NCI-H774 (cell line): ENCODE data around the gene ANKHD1.
"Not testable (repeated sequence)": the region's sequence is repeated elsewhere in the genome, so short reads cannot be mapped to it uniquely, and the experiment has no call there.

Source experiments
- DNase-seq: peaks from one replicate; lab custom pipeline; 2025; lab: John Stamatoyannopoulos, UW

Gene ANKHD1

GRCh38 chr5:140427726-140428125 lies 26.1 kb downstream of the ANKHD1 start:
- DNase-seq, result not testable (repeated sequence)

DNA sequence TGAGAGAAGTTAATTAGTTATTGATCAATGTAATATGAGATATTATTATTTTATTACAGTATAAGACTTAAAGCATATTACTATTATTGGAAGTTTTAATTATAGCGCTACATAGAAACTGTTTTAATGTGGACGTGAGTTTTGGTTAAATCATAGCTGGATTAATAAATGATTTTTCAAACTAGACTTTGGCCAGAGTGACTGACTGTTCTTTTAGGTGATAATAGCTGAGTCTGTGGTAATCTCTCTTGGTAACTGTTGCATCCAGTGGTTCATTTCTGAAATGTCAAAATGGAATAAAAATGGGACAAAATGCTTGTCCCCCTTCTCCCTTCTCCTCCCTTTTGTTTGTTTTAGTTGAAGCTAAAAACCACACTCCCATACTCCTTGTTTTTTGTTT lies 28.1 kb downstream of the ANKHD1 start:
- no peak for DNase-seq

DNA sequence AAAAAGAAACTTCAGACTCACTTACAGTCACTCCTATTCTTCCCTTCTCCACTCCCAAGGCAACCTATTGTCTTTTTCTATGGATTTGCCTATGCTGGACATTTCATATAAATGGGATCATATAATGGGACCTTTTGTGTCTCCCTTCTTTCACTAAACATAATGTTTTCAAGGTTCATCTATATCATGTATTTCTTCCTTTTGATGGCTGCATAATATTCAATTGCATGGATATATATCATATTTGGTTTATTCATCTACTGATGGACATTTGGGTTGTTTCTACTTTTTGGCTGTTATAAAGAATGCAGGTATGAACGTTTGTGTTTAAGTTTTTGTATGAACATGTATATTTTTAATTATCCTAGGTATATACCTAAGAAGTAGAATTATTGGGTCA lies 30.6 kb downstream of the ANKHD1 start:
- no peak for DNase-seq

GRCh38 chr5:140432916-140433315 lies 31.3 kb downstream of the ANKHD1 start:
- no peak for DNase-seq

DNA sequence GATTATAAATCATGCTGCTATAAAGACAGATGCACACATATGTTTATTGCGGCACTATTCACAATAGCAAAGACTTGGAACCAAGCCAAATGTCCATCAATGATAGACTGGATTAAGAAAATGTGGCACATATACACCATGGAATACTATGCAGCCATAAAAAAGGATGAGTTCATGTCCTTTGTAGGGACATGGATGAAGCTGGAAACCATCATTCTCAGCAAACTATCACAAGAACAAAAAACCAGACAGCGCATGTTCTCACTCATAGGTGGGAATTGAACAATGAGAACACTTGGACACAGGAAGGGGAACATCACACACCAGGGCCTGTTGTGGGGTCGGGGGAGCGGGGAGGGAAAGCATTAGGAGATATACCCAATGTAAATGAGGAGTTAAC lies 55.7 kb downstream of the ANKHD1 start:
- not testable (repeated sequence) for DNase-seq

- DNase-seq, result no peak
Measured at GRCh38 chr5:140466981-140467742, 65.5 kb downstream of the ANKHD1 start.

- DNase-seq, result no peak
Measured at GRCh38 chr5:140468188-140468587, 66.6 kb downstream of the ANKHD1 start.

DNA sequence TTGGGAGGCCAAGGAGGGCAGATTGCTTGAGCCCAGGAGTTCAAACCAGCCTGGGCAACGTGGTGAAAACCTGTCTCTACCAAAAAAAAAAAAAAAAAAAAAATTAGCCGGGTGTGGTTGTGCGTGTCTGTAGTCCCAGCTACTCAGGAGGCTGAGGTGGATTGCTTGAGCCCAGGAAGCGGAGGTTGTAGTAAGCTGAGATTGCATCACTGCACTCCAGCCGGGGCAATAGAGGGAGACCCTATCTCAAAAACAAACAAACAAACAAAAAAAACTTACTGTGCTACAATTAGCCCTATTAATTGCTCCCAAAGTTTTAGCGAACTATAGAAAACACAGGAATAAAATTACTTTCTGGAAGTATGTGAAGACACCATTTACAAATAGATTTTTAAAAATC lies 67.6 kb downstream of the ANKHD1 start:
- DNase-seq, result no peak

DNA sequence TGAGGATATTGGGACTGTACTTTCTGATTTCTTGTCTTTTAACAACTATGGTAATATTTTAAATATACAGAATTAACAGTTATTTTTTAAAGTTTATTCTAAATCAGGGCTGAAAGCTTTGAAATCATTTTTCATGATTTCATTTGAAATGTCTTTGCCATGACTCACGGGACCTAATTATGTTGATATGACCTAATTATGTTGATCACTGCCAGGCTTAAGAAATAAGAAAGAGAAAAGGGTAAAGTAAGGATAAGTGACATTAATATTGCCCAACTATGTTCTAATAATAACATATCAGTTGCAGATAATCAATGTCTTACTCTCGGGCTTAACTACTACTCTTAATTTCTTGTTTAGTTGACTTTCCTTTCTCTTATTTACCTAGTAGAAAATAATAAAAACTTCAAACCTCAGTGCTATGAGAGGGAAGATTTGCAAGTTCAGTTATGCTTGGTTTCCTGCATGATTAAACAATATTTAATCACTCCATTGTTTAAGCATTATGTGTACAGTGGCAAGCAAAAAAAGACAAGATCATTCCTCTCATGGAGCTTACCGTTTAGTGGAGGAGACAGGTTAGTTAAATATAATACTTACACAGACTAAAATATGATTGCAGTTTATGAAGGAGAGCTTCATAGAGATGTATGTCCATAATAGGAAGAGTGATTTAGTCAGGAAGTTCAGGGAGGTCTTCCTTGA lies 78.8 kb downstream of the ANKHD1 start:
- DNase-seq, result no peak

- no peak for DNase-seq
Measured at GRCh38 chr5:140481758-140482157, 80.1 kb downstream of the ANKHD1 start.

GRCh38 chr5:140483055-140483454 lies 81.4 kb downstream of the ANKHD1 start:
- no peak for DNase-seq

- not testable (repeated sequence) for DNase-seq
Measured at GRCh38 chr5:140488141-140488540, 86.5 kb downstream of the ANKHD1 start.

DNA sequence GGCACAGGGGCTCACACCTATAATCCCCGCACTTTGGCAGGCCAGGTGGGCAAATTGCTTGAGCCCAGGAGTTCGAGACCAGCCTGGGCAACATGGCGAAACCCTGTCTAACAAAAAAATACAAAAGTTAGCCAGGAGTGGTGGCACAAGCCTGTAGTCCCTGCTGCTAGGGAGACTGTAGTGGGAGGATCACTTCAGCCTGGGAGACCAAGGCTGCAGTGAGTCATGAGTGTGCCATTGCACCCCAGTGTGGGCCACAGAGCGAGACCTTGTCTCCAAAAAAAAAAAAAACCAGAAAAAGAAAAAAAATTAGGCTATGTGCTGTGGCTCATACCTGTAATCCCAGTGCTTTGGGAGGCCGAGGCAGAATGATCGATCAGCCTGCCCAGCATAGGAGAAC lies 87.3 kb downstream of the ANKHD1 start:
- no peak for DNase-seq

DNA sequence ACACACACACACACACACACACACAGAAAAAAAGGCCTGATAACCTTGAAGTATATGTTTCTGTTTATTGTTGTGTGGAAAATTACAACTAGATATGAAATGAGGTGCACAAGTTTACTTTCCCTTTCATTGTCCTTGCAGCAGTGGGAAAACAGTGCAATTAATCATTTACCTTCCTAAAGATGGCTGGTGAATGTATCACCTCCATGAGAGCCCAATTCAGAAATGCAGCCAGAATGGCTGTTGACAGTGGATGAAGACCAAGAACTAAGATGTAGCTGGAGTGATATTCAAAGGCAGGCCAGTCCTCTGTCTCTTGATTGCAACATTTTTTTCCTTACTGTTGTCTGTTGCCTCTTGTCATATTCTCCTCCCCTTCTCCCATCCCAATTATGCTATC lies 96.3 kb downstream of the ANKHD1 start:
- no peak for DNase-seq

DNA sequence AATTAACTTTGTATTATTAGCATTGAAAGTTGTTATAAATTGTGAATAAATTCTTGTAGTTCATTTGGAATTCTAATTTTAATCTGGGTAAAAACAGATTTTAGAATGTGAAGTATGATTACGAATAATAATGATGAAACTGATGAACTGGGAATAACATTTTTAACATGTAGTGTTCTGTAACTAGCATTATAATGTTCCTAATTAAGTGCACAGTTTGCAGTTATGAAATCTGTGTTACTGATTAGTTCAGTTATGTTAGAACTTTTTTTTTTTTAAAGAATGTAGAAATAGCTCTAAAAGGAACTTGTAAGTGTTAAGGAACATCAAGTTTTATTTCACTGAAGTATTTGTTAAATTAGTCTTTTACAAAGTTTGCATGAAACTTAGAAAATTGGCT lies 97.0 kb downstream of the ANKHD1 start:
- DNase-seq, result no peak

DNA sequence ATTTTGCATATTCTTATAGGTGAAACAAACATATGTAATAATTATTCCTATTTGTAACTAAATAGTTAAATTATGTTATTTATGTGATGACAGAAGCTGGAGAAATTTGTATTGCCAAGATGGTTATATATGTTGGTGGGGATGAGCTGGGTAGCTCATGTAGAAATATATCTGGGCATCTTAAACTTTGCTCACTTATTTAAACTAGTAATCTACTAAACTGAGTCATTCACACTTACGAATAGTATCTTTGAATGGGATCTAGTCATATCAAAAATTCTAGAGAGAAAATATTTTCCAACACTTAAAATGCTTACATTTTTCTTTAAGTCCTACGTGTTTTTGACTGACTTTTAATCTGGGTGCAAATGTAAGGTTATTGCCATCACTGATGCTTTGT lies 101.2 kb downstream of the ANKHD1 start:
- no peak for DNase-seq

DNA sequence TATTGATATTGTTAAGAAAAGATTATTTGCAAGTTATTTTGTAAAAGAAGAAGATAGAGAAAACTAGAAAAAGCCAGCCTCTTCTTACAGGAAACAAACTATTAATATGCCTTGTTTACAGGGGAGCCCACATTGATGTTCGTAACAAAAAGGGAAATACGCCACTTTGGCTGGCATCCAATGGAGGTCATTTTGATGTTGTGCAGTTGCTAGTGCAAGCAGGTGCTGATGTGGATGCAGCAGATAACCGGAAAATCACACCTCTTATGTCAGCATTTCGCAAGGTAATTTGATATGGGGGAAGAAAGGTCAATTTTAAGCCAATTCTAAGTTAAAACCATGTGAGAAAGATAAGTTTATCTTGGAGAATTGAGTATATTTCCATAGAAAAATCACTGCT lies 108.3 kb downstream of the ANKHD1 start:
- DNase-seq, result no peak

DNA sequence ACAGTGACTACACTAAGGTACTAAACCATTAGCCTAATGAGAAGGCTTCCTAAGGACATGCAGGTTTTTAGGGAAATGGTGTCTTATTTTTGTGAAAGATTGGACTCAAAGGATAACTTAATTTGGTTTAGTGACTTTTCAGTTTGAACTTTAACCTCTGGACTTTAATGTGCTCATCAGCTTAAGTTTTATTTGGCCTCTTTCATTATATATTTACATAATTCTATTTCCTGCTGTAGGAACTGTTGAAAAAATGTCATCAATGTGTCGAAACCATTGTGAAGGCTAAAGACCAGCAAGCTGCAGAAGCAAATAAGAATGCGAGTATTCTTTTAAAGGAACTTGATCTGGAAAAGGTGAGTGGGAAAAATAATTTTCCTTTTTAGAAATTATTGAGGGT lies 111.5 kb downstream of the ANKHD1 start:
- no peak for DNase-seq

- DNase-seq, result no peak
Measured at GRCh38 chr5:140524003-140524402, 122.4 kb downstream of the ANKHD1 start.

DNA sequence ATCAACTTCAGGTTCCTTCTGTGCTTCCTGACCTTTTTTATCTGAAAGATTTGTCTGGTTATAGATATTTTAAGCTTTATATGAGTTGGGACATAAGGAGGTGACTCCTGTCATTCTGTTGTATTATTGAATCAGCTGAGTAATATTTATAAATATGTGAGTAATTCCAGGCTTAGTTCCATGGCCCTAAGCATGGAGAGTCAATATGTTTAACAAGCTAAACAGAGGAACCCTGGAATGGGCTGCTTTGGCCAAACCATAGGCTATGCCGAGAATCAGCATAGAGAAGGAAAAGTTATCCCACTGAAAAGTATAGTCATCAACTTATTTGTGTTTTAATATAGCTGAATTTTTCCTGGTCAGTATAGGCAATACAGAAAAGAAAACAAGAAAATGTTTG lies 138.6 kb downstream of the ANKHD1 start:
- no peak for DNase-seq

DNA sequence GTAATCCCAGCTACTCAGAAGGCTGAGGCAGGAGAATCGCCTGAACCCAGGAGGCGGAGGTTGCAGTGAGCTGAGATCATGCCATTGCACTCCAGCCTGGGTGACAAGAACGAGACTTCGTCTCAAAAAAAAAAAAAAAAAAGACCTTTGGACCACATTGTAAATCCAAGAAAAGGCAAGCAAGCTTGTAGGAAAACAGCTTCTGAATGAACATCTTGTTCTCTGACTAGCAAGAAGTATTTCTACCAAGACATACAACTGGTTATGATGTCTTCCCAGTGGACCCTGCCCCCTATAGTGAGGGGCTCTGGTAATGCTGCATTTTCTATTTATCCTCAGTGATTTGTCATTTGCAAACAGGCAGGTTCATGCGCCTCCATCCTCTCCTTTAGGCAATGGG lies 141.3 kb downstream of the ANKHD1 start:
- no peak for DNase-seq

- DNase-seq, result no peak
Measured at GRCh38 chr5:140544986-140545385, 143.4 kb downstream of the ANKHD1 start.

DNA sequence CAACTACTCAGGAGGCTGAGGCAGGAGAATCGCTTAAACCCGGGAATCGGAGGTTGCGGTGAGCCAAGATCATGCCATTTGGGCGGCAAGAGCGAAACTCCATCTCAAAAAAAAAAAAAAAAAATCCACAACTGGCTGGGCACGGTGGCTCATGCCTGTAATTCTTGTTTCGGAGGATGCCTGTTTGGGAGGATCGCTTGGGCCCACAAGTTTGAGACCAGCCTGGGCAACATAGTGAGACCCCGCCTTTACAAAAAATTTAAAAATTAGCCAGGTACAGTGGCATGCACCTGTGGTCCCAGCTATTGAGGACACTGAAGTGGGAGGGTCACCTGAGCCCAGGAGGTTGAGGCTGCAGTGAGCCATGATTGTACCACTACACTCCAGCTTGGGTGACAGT lies 144.0 kb downstream of the ANKHD1 start:
- no peak for DNase-seq
